Colonic mucosa (tissue), 4 donors: ENCODE data around the gene MRPL45. TPM values are rescaled to one million over a fixed set of nuclear protein-coding genes. Genes with fewer than 3 reads are reported as not detected.

Source experiments
- DNase-seq: peaks from one replicate; pipeline ENCODE4 v3.0.0-alpha.2; 2020
- H3K27ac ChIP-seq: fragments of 200-600 bp; one replicate; pipeline ENCODE4 v1.8.0; 2021
- H3K27me3 ChIP-seq: fragments of 200-600 bp; one replicate; pipeline ENCODE4 v1.8.0; 2021
- H3K36me3 ChIP-seq: fragments of 200-600 bp; one replicate; pipeline ENCODE4 v1.8.0; 2021
- H3K4me1 ChIP-seq: fragments of 200-600 bp; one replicate; pipeline ENCODE4 v1.8.0; 2021; ENCODE audit warnings: mild to moderate bottlenecking
- H3K4me3 ChIP-seq: fragments of 200-600 bp; one replicate; pipeline ENCODE4 v1.8.0; 2021
- H3K9ac ChIP-seq, 2 donors: one replicate each; pipeline ENCODE4 v1.7.0; 2013; ENCODE audit warnings: control low read depth in 2 of 2, low read depth in 2 of 2, low read length in 2 of 2
- H3K9me3 ChIP-seq: fragments of 200-600 bp; one replicate; pipeline ENCODE4 v1.8.0; 2021
- intact Hi-C: fragments of 100-400 bp; cut with DNase I; formaldehyde crosslinking; loops from one replicate; pipeline ENCODE4 v1.14.1; 2022
- total RNA-seq, 2 donors: library from RNA; stranded (reverse); fragmentation: NEBNext Ultra II Directional in 1 of 2; extraction: Animal tissue kit (Norgen Biotek cat#: 25700) in 1 of 2; gene quantifications; one replicate each; pipeline ENCODE4 v1.2.1, GENCODE V29; 2021
- TF ChIP-seq, protein P1 (sequence below): fragments of 200-600 bp; IDR thresholded peaks from one replicate; pipeline ENCODE4 v1.8.0; 2022; ENCODE audit warnings: antibody characterized with exemption, mild to moderate bottlenecking
- donor health status: healthy.
- donor health status: DM: no; HTN: no; CAD: no.
- donor health status: DM: no; HTN: no; CAD: no.

Gene MRPL45
- total RNA-seq, 2 donors from 2014 or later = 34.1 to 42.4 TPM

DNA sequence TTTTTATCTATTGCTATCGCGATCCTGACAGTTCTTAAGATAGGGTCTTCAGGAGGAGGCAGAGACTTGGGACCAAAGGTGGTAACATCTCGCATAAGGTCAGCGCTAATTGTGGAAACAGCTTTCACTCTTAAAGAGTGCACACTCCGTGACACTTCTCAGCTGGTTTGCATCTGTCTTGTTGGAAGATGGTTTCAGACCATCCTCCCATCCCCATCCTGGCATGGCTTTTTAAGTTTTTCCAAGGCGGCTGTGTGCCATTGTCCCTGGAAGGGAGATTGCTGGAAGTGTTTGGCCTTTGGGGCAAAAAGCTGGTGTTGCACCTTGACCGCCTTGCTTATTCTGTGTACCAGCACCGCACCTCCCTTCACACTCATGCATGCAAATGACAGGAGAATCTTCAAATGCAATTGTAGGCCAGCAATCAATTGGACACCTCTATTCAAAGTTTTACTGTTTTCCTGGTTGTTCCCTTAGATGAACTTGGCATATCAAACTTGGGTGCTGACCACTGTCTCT is 56.2 kb downstream of the MRPL45 start:
- intact Hi-C loops = no loop called here
- Histone ChIP-seq H3K9me3 (no peaks in the 10 kb centered on the region), H3K27ac (no peak overlapping the region), H3K4me3 (peak overlapping the region; percentile 91), H3K9ac (peak overlapping the region; percentile 58 to 77), H3K27me3 (no peaks in the 10 kb centered on the region), H3K36me3 (no peaks in the 10 kb centered on the region), H3K4me1 (no peaks in the 10 kb centered on the region)
- TF ChIP-seq, protein P1, sequence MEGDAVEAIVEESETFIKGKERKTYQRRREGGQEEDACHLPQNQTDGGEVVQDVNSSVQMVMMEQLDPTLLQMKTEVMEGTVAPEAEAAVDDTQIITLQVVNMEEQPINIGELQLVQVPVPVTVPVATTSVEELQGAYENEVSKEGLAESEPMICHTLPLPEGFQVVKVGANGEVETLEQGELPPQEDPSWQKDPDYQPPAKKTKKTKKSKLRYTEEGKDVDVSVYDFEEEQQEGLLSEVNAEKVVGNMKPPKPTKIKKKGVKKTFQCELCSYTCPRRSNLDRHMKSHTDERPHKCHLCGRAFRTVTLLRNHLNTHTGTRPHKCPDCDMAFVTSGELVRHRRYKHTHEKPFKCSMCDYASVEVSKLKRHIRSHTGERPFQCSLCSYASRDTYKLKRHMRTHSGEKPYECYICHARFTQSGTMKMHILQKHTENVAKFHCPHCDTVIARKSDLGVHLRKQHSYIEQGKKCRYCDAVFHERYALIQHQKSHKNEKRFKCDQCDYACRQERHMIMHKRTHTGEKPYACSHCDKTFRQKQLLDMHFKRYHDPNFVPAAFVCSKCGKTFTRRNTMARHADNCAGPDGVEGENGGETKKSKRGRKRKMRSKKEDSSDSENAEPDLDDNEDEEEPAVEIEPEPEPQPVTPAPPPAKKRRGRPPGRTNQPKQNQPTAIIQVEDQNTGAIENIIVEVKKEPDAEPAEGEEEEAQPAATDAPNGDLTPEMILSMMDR = no peak
- DNase-seq = no peak

DNA sequence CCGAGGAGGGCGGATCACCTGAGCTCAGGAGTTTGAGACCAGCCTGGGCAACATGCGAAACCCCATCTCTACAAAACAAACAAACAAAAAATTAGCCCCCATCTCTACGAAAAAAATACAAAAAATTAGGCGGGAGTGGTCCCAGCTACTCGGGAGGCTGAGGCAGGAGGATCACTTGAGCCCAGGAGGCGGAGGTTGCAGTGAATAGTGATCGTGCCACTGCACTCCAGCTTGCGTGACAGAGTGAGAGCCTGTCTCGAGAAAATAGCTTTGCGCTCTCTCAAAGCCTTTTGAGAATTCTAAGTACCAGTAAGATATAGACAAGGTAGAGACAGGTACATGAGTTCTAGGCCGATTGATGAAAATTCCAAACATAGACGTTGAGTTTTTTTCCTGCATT is 56.7 kb downstream of the MRPL45 start:
- DNase-seq = no peak
- H3K27me3 ChIP-seq = no peaks in the 10 kb centered on the region
- no peaks in the 10 kb centered on the region for H3K4me1 ChIP-seq
- H3K9ac ChIP-seq = no peak overlapping the region
- no peaks in the 10 kb centered on the region for H3K36me3 ChIP-seq
- TF ChIP-seq, protein P1 = no peak
- H3K9me3 ChIP-seq = no peaks in the 10 kb centered on the region
- no peak overlapping the region for H3K27ac ChIP-seq
- peak overlapping the region; percentile 91 for H3K4me3 ChIP-seq
- intact Hi-C loops = no loop called here

DNA sequence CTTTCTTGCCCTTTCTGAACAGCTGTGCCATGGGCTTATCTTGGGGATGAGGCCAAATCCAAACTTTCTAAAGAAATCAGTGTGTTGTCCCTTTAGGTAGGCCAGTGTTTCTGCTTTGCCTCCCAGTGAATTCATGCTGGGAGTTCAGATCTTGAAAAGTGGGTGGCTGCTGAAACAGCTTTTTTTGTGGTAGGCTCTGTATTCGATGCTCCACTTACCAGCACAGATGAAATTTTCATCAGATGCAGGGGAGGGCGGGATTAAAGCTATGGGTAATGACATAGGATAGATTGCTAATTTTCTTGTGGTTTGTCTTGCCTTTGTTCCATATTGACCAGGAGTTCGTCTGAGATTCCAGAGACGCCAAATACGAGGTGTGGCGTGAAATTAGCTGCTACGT is 57.5 kb downstream of the MRPL45 start:
- no peaks in the 10 kb centered on the region for H3K36me3 ChIP-seq
- no peaks in the 10 kb centered on the region for H3K4me1 ChIP-seq
- DNase-seq = no peak
- H3K4me3 ChIP-seq = no peak overlapping the region
- intact Hi-C loops = no loop called here
- no peak overlapping the region for H3K9ac ChIP-seq
- TF ChIP-seq, protein P1 = no peak
- no peaks in the 10 kb centered on the region for H3K9me3 ChIP-seq
- H3K27me3 ChIP-seq = no peaks in the 10 kb centered on the region
- H3K27ac ChIP-seq = no peak overlapping the region

DNA sequence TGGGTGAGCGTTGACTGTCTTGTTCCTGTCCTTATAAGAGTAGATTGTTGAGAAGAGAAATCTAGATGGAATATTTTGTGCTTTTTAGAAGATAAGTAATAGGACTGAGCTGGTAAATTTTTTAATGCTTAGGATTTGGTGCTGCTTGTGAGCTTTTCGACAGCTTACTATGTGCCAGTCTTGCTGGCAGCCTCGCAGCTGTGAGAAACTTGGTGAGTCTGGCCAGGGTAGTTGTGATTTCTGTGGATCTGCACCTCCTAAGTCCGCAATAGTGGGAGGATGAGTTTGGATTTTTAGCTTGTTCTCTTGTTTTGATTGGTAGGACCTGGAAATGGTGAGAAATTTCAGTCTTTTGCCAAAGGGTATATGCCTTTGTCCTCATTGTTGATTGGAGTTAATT is 58.3 kb downstream of the MRPL45 start:
- Histone ChIP-seq H3K36me3 (no peaks in the 10 kb centered on the region), H3K27ac (no peak overlapping the region), H3K4me3 (no peak overlapping the region), H3K27me3 (no peaks in the 10 kb centered on the region), H3K9me3 (no peaks in the 10 kb centered on the region), H3K4me1 (no peaks in the 10 kb centered on the region), H3K9ac (no peak overlapping the region)
- no peak for DNase-seq
- TF ChIP-seq, protein P1 = no peak
- intact Hi-C loops = no loop called here

DNA sequence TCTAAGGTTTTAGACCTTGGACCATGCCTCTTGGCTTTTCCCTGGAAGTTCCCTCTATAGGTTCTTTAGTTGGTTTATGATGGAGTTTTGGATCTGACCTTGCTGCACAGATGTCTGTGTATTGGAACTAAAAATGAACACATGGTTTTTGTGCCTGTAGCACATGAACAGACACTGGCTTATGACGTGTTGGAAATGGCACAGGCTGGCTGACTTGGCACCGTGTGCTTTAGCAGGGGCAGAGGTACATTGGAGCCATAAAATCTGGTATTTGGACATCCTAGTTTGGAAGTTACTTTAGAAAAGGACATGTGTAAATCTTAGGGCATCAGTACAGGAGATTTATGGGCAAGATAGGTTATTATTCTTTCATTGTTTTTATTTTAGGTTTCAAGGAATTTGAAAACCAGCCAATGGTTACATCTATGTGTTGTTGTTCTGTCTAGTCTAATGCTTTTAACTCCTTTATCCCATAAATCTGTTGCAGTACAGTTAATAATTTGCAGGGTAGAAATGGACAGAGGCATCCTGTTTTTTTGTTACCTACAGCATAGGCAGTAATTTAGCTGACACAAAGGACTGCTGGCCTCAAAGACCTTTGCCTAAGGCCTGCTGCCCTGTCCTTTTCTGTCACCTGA is 60.6 kb downstream of the MRPL45 start:
- H3K4me1 ChIP-seq = no peaks in the 10 kb centered on the region
- H3K4me3 ChIP-seq = no peak overlapping the region
- no peaks in the 10 kb centered on the region for H3K9me3 ChIP-seq
- intact Hi-C loops = no loop called here
- no peak for DNase-seq
- H3K9ac ChIP-seq = no peak overlapping the region
- H3K36me3 ChIP-seq = no peaks in the 10 kb centered on the region
- H3K27me3 ChIP-seq = no peaks in the 10 kb centered on the region
- TF ChIP-seq, protein P1 = no peak
- no peak overlapping the region for H3K27ac ChIP-seq
